Osteocyte (in vitro differentiated cells): ENCODE results near the gene USP21. TPM values are rescaled to one million over a fixed set of nuclear protein-coding genes. Genes with fewer than 3 reads are reported as not detected.

ENCODE experiments used
- DNase-seq: peaks from one replicate; pipeline ENCODE4 v3.0.0; 2021; ENCODE audit warnings: mixed read lengths; ENCODE audit not compliant: unreplicated experiment; ENCODE audit errors: extremely low spot score
- H3K27ac Mint-ChIP-seq: one replicate; pipeline ENCODE4 v1.8.0; 2021; ENCODE audit warnings: mild to moderate bottlenecking, mixed read lengths; ENCODE audit not compliant: unreplicated experiment
- H3K27me3 Mint-ChIP-seq: one replicate; pipeline ENCODE4 v1.8.0; 2021; ENCODE audit warnings: mixed read lengths; ENCODE audit not compliant: unreplicated experiment
- H3K36me3 Mint-ChIP-seq: one replicate; pipeline ENCODE4 v1.8.0; 2021; ENCODE audit warnings: mixed read lengths; ENCODE audit not compliant: unreplicated experiment
- H3K4me1 Mint-ChIP-seq: one replicate; pipeline ENCODE4 v1.8.0; 2021; ENCODE audit warnings: mixed read lengths; ENCODE audit not compliant: unreplicated experiment
- H3K4me3 Mint-ChIP-seq: one replicate; pipeline ENCODE4 v1.8.0; 2021; ENCODE audit warnings: mild to moderate bottlenecking, moderate library complexity, mixed read lengths; ENCODE audit not compliant: unreplicated experiment
- H3K9me3 Mint-ChIP-seq: one replicate; pipeline ENCODE4 v1.8.0; 2021; ENCODE audit warnings: mixed read lengths; ENCODE audit not compliant: unreplicated experiment
- total RNA-seq: library from RNA; stranded (reverse); gene quantifications from 2 replicates; pipeline ENCODE4 v1.2.1, GENCODE V29; 2021
- TF ChIP-seq, protein P1 (sequence below): fragments of 200-600 bp; sonication (generic); IDR thresholded peaks from 2 replicates; pipeline ENCODE4 v1.5.0; 2021; ENCODE audit warnings: antibody characterized with exemption, mild to moderate bottlenecking, moderate library complexity

Gene USP21
- total RNA-seq, 1 donor from 2014 or later = 27.5 TPM

DNA sequence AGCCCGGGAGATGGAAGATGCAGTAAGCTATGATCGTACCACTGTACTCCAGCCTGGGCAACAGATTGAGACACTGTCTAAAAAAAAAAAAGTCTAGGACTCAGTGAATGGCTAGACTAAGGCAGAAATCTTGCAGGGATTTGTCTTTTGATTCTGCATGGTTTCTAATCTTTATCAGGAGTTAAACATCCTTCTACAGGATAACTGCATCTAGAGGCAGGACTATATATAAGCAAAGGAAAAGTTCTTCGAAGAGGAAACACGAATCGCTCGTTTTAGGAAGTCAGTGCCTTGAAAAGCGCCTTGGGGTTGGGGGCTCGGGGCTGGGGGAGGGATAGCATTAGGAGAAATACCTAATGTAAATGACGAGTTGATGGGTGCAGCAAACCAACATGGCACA lies 6.1 kb upstream of the USP21 start:
- peak overlapping the region; percentile 100 for H3K27ac Mint-ChIP-seq
- H3K4me1 Mint-ChIP-seq = peaks cover 14% of the 10 kb centered on the region
- peaks cover 11% of the 10 kb centered on the region for H3K36me3 Mint-ChIP-seq
- H3K4me3 Mint-ChIP-seq = peak overlapping the region; percentile 94
- no peaks in the 10 kb centered on the region for H3K9me3 Mint-ChIP-seq
- no peaks in the 10 kb centered on the region for H3K27me3 Mint-ChIP-seq
- no peak for DNase-seq
- TF ChIP-seq, protein P1, sequence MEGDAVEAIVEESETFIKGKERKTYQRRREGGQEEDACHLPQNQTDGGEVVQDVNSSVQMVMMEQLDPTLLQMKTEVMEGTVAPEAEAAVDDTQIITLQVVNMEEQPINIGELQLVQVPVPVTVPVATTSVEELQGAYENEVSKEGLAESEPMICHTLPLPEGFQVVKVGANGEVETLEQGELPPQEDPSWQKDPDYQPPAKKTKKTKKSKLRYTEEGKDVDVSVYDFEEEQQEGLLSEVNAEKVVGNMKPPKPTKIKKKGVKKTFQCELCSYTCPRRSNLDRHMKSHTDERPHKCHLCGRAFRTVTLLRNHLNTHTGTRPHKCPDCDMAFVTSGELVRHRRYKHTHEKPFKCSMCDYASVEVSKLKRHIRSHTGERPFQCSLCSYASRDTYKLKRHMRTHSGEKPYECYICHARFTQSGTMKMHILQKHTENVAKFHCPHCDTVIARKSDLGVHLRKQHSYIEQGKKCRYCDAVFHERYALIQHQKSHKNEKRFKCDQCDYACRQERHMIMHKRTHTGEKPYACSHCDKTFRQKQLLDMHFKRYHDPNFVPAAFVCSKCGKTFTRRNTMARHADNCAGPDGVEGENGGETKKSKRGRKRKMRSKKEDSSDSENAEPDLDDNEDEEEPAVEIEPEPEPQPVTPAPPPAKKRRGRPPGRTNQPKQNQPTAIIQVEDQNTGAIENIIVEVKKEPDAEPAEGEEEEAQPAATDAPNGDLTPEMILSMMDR = no peak

DNA sequence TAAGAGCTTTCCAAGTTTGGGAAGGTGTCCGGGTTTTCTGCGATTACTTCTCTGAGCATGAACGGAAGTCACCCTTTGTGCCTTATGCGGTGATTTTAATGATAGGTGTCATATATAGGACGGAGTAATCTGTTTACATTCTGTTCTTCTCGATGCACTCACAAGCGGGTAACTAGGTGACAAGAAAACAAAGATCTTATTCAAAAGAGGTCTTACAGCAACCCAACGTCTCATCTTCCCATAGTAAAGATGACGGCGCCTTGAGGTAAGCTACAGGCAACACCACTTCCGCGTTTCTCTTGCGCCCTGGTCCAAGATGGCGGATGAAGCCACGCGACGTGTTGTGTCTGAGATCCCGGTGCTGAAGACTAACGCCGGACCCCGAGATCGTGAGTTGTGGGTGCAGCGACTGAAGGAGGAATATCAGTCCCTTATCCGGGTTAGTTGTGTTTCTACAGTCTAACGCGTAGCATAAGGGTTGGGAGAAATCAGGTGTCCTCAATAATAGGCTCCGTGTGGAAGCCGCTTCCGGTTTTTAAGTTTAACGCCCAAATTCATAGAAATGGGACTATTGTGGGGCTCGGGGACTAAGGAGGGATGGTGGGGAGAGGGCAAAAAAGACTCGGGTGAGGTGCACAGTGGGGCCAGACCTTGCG lies 5.5 kb upstream of the USP21 start, which contains the start of gene UFC1:
TSS of gene UFC1 (plus strand) at position 297 of the 656 bp plus-strand sequence. CDS start at position 317, 20 bp downstream.
- DNase-seq = peak; percentile 90
- H3K4me1 Mint-ChIP-seq = peaks cover 21% of the 10 kb centered on the region
- no peaks in the 10 kb centered on the region for H3K9me3 Mint-ChIP-seq
- no peaks in the 10 kb centered on the region for H3K27me3 Mint-ChIP-seq
- TF ChIP-seq, protein P1 = no peak
- peak within 1 kb of the TSS; percentile 100 for H3K27ac Mint-ChIP-seq
- H3K4me3 Mint-ChIP-seq = peak within 1 kb of the TSS; percentile 94
- H3K36me3 Mint-ChIP-seq = peaks cover 11% of the 10 kb centered on the region

DNA sequence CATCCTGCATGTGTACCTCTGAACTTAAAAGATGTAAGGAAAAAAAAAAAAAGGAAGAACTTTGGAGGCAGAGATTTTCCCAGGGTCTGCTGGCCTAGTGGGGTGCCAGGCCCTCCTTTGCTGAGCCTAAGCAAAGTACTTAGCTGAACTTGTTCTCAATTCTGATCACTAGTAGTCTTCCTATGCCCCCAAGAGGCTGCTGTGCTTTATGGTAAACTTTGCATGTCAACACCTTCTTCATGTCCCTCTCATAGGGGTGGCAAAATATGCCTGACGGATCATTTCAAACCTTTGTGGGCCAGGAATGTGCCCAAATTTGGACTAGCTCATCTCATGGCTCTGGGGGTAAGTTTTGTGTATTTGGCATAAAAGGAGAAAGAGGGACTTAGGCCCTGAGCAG lies 1.4 kb upstream of the USP21 start:
- Mint-ChIP-seq H3K27me3 (no peaks in the 10 kb centered on the region), H3K9me3 (no peaks in the 10 kb centered on the region), H3K4me1 (peaks cover 38% of the 10 kb centered on the region), H3K4me3 (no peak overlapping the region), H3K27ac (peak overlapping the region; percentile 91), H3K36me3 (peaks cover 15% of the 10 kb centered on the region)
- DNase-seq = no peak
- TF ChIP-seq, protein P1 = no peak

DNA sequence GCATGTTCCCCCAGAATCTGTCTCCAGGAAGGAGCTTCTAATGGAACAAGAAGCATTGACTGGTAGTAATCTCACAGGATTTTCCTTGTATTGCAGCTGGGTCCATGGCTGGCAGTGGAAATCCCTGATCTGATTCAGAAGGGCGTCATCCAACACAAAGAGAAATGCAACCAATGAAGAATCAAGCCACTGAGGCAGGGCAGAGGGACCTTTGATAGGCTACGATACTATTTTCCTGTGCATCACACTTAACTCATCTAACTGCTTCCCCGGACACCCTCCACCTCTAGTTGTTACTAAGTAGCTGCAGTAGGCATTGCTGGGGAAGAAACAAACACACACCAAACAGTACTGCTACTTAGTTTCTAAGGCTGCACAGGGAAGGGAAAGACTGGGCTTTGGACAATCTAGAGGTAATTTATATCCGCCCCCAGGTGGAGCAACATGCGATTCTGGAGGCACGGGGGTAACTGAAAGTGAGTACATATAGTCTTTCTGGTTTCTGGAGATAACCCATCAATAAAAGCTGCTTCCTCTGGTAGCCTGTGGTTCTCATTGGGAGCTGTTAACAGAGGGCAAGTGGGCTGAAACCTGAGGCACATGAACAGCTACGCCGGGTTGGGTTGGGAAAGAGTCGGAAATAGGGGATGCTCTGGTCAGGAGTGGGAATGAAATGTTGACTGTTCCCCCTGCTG lies 837 bp upstream of the USP21 start:
- H3K27ac Mint-ChIP-seq = peak overlapping the region; percentile 91
- no peaks in the 10 kb centered on the region for H3K27me3 Mint-ChIP-seq
- H3K4me3 Mint-ChIP-seq = peak overlapping the region; percentile 87
- peaks cover 34% of the 10 kb centered on the region for H3K4me1 Mint-ChIP-seq
- TF ChIP-seq, protein P1 = no peak
- peaks cover 18% of the 10 kb centered on the region for H3K36me3 Mint-ChIP-seq
- DNase-seq = no peak
- no peaks in the 10 kb centered on the region for H3K9me3 Mint-ChIP-seq

DNA sequence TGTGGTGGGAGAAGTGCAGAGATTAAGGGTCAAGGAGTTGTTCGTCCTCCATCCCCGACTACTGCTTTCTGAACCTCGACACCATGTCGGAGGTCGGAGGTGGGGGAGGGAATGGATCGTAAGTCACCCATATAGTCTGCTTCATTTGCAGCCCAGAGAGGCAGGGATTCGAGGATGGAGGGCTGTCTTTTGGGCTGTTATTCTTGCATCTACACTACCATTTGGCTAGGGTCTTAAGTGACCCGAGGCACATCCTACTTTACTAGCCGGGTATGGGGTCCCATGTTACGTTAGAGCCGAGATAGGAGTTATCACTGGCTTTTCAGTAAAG lies 578 bp downstream of the USP21 start:
- Mint-ChIP-seq H3K27me3 (no peaks in the 10 kb centered on the region), H3K36me3 (peaks cover 23% of the 10 kb centered on the region), H3K4me3 (peak overlapping the region; percentile 87), H3K4me1 (peaks cover 31% of the 10 kb centered on the region), H3K27ac (peak overlapping the region; percentile 91), H3K9me3 (no peaks in the 10 kb centered on the region)
- TF ChIP-seq, protein P1 = no peak
- no peak for DNase-seq
